ENCODE data around the gene DKK2. TPM values are rescaled to one million over a fixed set of nuclear protein-coding genes. Genes with fewer than 3 reads are reported as not detected.

DKK2 gene
- total RNA-seq, 4 donors from 2014 or later, result 0.61 to 3.2 (median 1.8) TPM

DNA sequence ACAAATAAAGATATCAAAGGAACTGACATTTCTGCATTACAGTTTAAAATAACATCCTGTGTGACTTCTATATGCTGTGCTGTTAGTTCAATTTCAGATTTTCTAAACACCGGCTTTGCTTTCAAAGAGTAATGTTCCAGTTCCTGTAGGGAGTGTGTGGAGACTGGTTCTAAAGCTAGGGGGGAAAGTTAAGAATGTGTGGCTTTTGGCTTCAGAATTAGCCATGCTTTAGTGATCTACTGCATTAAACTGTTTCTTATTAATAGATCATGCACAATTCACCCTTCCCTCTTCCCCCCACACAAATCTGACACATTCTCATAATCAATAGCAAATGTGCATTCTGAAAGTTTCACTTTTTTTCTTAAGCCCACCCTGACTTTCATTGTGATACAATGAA lies 32.0 kb upstream of the DKK2 start:
- intact Hi-C loops (cut with DNase I; ENCODE audit: low total_unique reads), result no loop called here
- DNase-seq (ENCODE audit: low spot score in 2 of 2), result no peak
- H3K4me3 ChIP-seq (ENCODE audit: low read depth, poor library complexity, severe bottlenecking), result no peak overlapping the region
- WGBS, 2 donors, result 16 to 61% methylated on average over 1 of the region's 1 CpG
- no peak for TF ChIP-seq CTCF (IDR thresholded peaks at IDR 0.05)
- TF ChIP-seq POLR2A (IDR thresholded peaks at IDR 0.05), result no peak

DNA sequence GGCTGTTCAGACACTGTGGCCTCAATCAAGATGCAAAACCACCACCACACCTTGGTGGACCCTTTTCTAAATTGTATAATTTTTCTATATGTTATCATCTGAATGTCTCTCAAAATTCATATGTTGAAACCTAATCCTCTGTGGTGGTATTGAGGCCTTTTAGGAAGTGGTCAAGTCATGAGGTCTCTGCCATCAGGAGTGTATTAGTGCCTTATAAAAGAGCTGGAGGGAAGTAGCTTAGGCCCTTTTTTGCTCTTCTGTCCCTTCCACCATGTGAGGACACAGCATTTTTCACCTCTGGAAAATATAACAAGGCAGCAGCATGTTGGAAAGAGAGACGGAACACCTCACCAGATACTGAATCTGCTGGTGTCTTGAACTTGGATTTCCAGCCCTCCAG lies 30.5 kb upstream of the DKK2 start:
- DNase-seq (ENCODE audit: low spot score in 2 of 2), result no peak
- WGBS, 2 donors, result 86 to 97% methylated on average over 1 of the region's 1 CpG
- no peak for TF ChIP-seq POLR2A (IDR thresholded peaks at IDR 0.05)
- TF ChIP-seq CTCF (IDR thresholded peaks at IDR 0.05), result no peak
- intact Hi-C loops (cut with DNase I; ENCODE audit: low total_unique reads), result no loop called here
- H3K4me3 ChIP-seq (ENCODE audit: low read depth, poor library complexity, severe bottlenecking), result no peak overlapping the region

DNA sequence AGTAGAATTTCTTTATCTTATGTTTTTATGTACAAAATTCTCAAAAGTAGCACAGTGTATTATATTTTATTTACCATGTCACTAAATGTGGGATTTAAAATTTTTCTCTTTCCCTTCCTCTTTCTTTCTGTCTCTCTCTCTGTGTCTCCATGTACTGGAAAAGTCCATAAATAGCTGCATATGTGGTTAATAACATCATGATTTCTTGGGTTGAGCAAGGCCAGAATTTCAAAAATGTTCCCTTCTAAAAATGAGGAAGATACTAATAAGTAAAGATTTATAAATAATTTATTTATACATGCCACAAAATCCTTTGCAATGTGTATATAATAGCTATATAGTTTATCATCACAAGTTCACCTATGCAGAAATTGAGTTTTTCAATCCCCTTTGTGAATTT lies 29.1 kb upstream of the DKK2 start:
- no peak for DNase-seq (ENCODE audit: low spot score in 2 of 2)
- intact Hi-C loops (cut with DNase I; ENCODE audit: low total_unique reads), result no loop called here
- no peak for TF ChIP-seq CTCF (IDR thresholded peaks at IDR 0.05)
- TF ChIP-seq POLR2A (IDR thresholded peaks at IDR 0.05), result no peak
- no peak overlapping the region for H3K4me3 ChIP-seq (ENCODE audit: low read depth, poor library complexity, severe bottlenecking)

DNA sequence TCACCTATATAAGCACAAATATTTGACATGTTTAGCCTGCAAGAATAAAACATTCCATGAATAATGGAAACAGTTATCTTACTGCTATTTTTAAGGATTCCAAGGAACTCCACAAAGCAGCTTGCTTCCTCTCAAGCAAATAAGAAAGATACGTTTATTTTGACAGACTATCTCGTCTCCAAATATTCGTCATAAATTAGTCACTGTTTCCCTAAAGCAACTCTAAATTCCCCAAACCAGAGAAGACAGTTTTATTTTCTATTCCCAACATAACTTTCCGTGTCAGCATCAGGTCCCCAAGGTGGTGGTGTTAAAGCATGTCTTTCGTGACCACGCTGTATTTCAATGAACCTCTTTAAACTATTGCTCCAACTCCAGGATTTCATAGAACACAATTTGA lies 24.3 kb upstream of the DKK2 start:
- no peak for DNase-seq (ENCODE audit: low spot score in 2 of 2)

GRCh38 chr4:107058828-107059227 lies 22.7 kb upstream of the DKK2 start:
- no peak overlapping the region for H3K4me3 ChIP-seq (ENCODE audit: low read depth, poor library complexity, severe bottlenecking)
- intact Hi-C loops (cut with DNase I; ENCODE audit: low total_unique reads), result no loop called here
- 49 to 52% methylated on average over 1 of the region's 1 CpG for WGBS, 2 donors
- TF ChIP-seq CTCF (IDR thresholded peaks at IDR 0.05) (no peak), POLR2A (IDR thresholded peaks at IDR 0.05) (no peak)
- no peak for DNase-seq (ENCODE audit: low spot score in 2 of 2)

More for the DNA sequence above, 24.3 kb upstream of the DKK2 start:
- intact Hi-C loops (cut with DNase I; ENCODE audit: low total_unique reads), result no loop called here
- TF ChIP-seq CTCF (IDR thresholded peaks at IDR 0.05), result no peak
- no peak for TF ChIP-seq POLR2A (IDR thresholded peaks at IDR 0.05)
- no peak overlapping the region for H3K4me3 ChIP-seq (ENCODE audit: low read depth, poor library complexity, severe bottlenecking)
- 47 to 60% methylated on average over 6 of the region's 6 CpGs for WGBS, 2 donors

- WGBS, 2 donors, result 63 to 67% methylated on average over 3 of the region's 3 CpGs
- intact Hi-C loops (cut with DNase I; ENCODE audit: low total_unique reads), result no loop called here
These were observed 14.5 kb upstream of the DKK2 start for GRCh38 chr4:107050525-107051135.

More at GRCh38 chr4:107050525-107051135, 14.5 kb upstream of the DKK2 start:
- no peak overlapping the region for H3K4me3 ChIP-seq (ENCODE audit: low read depth, poor library complexity, severe bottlenecking)
- DNase-seq (ENCODE audit: low spot score in 2 of 2), result no peak
- TF ChIP-seq POLR2A (IDR thresholded peaks at IDR 0.05) (no peak), CTCF (IDR thresholded peaks at IDR 0.05) (no peak)
